Glomerular endothelial cell (primary cell): ENCODE measurements around the gene CD52. TPM values are rescaled to one million over a fixed set of nuclear protein-coding genes. Genes with fewer than 3 reads are reported as not detected.

Experiments used
- total RNA-seq: library from RNA; depleted of rRNA; stranded (reverse); fragments of >200 nt; gene quantifications from 2 replicates; pipeline ENCODE4 v1.2.3, GENCODE V29; 2015

Gene CD52
- total RNA-seq, 1 donor from 2014 or later, result not detected

Other genes with a start within 250 kb of the CD52 start
- gene PDIK1L, start 206.1 kb upstream of the CD52 start, total RNA-seq, result 1.8 and 5.4 TPM in 2 replicates
- 4.1 and 5.8 TPM in 2 replicates for gene FAM110D, start 158.9 kb upstream of the CD52 start, total RNA-seq
- gene C1orf232, start 149.0 kb upstream of the CD52 start, total RNA-seq, result not detected in 2 replicates
- gene ZNF593, start 148.1 kb upstream of the CD52 start, total RNA-seq, result 26.5 and 27.2 TPM in 2 replicates
- gene ZNF593OS, start 146.1 kb upstream of the CD52 start, total RNA-seq, result not detected in 2 replicates
- 1.0 TPM in 1 of 2 replicates, not detected in the other for gene CNKSR1, start 140.5 kb upstream of the CD52 start, total RNA-seq
- gene CATSPER4, start 127.4 kb upstream of the CD52 start, total RNA-seq, result not detected in 2 replicates
- gene CEP85, start 83.8 kb upstream of the CD52 start, total RNA-seq, result 7.4 and 7.9 TPM in 2 replicates
- 258 and 260 TPM in 2 replicates for gene SH3BGRL3, start 37.9 kb upstream of the CD52 start, total RNA-seq
- gene UBXN11, start 11.3 kb upstream of the CD52 start, total RNA-seq, result 1.9 and 5.0 TPM in 2 replicates
- under 0.01 TPM in 1 of 2 replicates, not detected in the other for gene CRYBG2, start 36.2 kb downstream of the CD52 start, total RNA-seq
- not detected in 2 replicates for gene ZNF683, start 54.8 kb downstream of the CD52 start, total RNA-seq
- 0.05 and 0.06 TPM in 2 replicates for gene LIN28A, start 92.9 kb downstream of the CD52 start, total RNA-seq
- 49.1 and 52.9 TPM in 2 replicates for gene DHDDS, start 114.4 kb downstream of the CD52 start, total RNA-seq
- 218 and 234 TPM in 2 replicates for gene HMGN2, start 154.5 kb downstream of the CD52 start, total RNA-seq
- 13.3 and 29.9 TPM in 2 replicates for gene RPS6KA1, start 211.8 kb downstream of the CD52 start, total RNA-seq